Endothelial cell (in vitro differentiated cells): ENCODE data around the gene NTSR1. TPM values are rescaled to one million over a fixed set of nuclear protein-coding genes. Genes with fewer than 3 reads are reported as not detected.

ENCODE experiments used
- DNase-seq: peaks from one replicate; pipeline ENCODE4 v3.0.0; 2021; ENCODE audit warnings: low spot score
- H3K27ac Mint-ChIP-seq: one replicate; pipeline ENCODE4 v1.8.0; 2021; ENCODE audit warnings: mixed read lengths, inconsistent platforms; ENCODE audit not compliant: unreplicated experiment
- H3K27me3 Mint-ChIP-seq: one replicate; pipeline ENCODE4 v1.8.0; 2021; ENCODE audit warnings: mild to moderate bottlenecking, moderate library complexity, mixed read lengths, inconsistent platforms; ENCODE audit not compliant: unreplicated experiment
- H3K36me3 Mint-ChIP-seq: one replicate; pipeline ENCODE4 v1.8.0; 2021; ENCODE audit warnings: mild to moderate bottlenecking, low read depth, mixed read lengths, inconsistent platforms; ENCODE audit not compliant: unreplicated experiment
- H3K4me1 Mint-ChIP-seq: one replicate; pipeline ENCODE4 v1.8.0; 2021; ENCODE audit warnings: mild to moderate bottlenecking, mixed read lengths, inconsistent platforms; ENCODE audit not compliant: unreplicated experiment
- H3K4me3 Mint-ChIP-seq: one replicate; pipeline ENCODE4 v1.8.0; 2021; ENCODE audit warnings: mild to moderate bottlenecking, mixed read lengths, inconsistent platforms; ENCODE audit not compliant: unreplicated experiment
- H3K9me3 Mint-ChIP-seq: one replicate; pipeline ENCODE4 v1.8.0; 2021; ENCODE audit warnings: mixed read lengths, inconsistent platforms; ENCODE audit not compliant: unreplicated experiment
- CTCF ChIP-seq: fragments of 200-600 bp; sonication (generic); IDR thresholded peaks from one replicate; pipeline ENCODE4 v1.5.0; 2021; ENCODE audit warnings: antibody characterized with exemption; ENCODE audit not compliant: unreplicated experiment
- total RNA-seq: library from RNA; stranded (reverse); fragmentation: NEBNext Ultra II Directional; extraction: Animal tissue kit (Norgen Biotek cat#: 25700); gene quantifications from one replicate; pipeline ENCODE4 v1.2.1, GENCODE V29; 2021; ENCODE audit not compliant: unreplicated experiment

Gene NTSR1
- total RNA-seq, 1 donor from 2014 or later, result not detected

DNA sequence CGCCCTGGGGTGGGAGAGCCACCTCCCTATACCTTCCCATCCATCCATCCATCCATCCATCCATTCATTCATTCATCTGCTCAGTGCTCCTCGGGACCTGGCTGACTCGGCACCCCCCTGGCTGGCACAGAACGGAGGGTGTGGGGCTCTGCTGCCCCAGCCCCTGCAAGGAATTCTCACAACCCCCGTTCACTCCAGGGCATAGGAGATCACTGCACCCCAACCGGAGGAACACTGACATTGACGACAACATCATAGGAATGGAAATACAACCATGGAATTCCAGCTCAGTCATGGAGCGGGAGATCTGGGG, 59.6 kb downstream of the NTSR1 start:
- Mint-ChIP-seq H3K36me3 (peaks cover 2% of the 10 kb centered on the region), H3K27me3 (peaks cover 8% of the 10 kb centered on the region), H3K27ac (no peak overlapping the region), H3K4me3 (no peak overlapping the region), H3K9me3 (no peaks in the 10 kb centered on the region), H3K4me1 (peaks cover 3% of the 10 kb centered on the region)
- no peak for DNase-seq
- TF ChIP-seq CTCF, result no peak

- Mint-ChIP-seq H3K4me3 (no peak overlapping the region), H3K36me3 (peaks cover 3% of the 10 kb centered on the region), H3K27me3 (peaks cover 11% of the 10 kb centered on the region), H3K9me3 (no peaks in the 10 kb centered on the region), H3K4me1 (peaks cover 4% of the 10 kb centered on the region), H3K27ac (no peak overlapping the region)
- no peak for TF ChIP-seq CTCF
- no peak for DNase-seq
These were observed 60.1 kb downstream of the NTSR1 start for GRCh38 chr20:62768551-62769287.

DNA sequence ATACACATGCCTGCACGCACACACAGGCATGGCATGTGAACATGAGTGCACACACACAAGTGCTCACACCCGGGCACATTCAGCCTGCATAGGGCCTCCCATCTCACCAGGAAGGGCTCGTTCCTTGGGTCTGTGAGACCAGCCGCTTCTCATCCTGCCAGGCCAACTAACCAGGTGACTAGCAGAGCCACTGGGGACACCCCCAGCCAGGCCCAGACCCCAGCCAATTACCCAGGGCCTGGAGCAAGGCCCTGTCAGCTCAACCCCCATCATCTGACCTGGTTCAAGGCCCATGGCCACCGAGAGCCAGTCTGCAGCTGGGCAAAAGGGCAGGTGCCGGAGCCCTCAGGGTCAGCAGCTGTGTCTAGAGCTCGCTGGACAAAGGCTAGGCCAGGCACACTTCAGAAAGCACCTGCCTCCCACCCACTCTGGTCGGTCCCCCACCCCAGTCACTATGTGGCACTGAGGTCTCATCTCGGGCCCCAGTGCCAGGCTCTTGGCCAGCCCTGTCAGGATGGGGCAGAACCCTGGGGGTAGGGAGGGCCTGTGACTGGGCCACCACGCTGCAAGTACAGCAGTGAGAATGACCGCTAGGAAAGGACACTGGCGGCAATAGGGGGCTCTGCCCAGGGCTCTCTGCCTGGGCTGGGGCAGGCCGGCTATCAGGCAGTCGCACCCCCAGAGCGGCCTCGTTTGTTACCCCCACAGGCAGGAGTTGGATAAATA, 60.9 kb downstream of the NTSR1 start:
- H3K36me3 Mint-ChIP-seq, result peaks cover 3% of the 10 kb centered on the region
- no peaks in the 10 kb centered on the region for H3K9me3 Mint-ChIP-seq
- no peak overlapping the region for H3K4me3 Mint-ChIP-seq
- no peak overlapping the region for H3K27ac Mint-ChIP-seq
- TF ChIP-seq CTCF, result no peak
- peaks cover 4% of the 10 kb centered on the region for H3K4me1 Mint-ChIP-seq
- peaks cover 11% of the 10 kb centered on the region for H3K27me3 Mint-ChIP-seq
- no peak for DNase-seq

DNA sequence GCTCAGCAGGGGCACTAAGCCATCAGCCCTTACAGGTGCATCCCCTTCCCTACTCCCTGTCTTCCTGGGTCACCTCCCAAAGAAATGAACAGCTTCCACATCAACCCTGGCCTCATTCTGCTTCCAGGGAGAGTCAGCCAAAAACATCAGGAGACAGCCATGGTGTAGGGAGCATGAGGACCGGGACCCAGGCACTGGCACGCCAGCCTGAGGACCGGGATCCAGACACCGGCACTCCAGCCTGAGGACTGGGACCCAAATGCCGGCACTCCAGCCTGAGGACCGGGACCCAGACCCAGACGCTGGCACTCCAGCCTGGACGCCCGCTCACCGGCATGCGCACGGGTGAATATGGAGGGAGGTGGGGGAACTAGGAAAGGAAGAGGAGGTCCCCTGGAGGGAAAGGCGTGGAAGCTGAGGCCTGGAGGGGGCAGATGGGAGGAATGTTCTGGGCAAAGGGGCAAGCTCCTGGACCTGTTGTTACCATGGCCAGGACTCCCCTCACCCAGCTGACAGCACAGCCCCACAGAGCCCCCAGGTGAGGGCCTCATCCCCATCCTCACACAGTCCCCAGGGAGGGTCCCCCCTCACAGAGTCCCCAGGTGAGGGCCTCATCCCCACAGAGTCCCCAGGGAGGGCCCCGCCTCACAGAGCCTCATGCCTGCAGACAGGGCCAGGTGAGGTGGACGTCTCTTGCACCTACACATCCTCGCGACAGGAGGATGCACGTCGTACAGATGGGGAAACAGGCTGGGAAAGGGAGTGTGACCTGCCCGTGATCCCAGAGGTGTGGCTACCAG, 61.7 kb downstream of the NTSR1 start:
- H3K36me3 Mint-ChIP-seq, result peaks cover 3% of the 10 kb centered on the region
- TF ChIP-seq CTCF, result no peak
- H3K4me1 Mint-ChIP-seq, result peaks cover 4% of the 10 kb centered on the region
- DNase-seq, result no peak
- no peak overlapping the region for H3K4me3 Mint-ChIP-seq
- H3K27ac Mint-ChIP-seq, result no peak overlapping the region
- no peaks in the 10 kb centered on the region for H3K9me3 Mint-ChIP-seq
- H3K27me3 Mint-ChIP-seq, result peaks cover 11% of the 10 kb centered on the region
